Muscle layer of duodenum (tissue), 2 donors: ENCODE results near the gene NSUN5.
A peak's percentile ranks its signal among the peaks of the same experiment; 100 is the strongest.
"Not testable (repeated sequence)": the region's sequence is repeated elsewhere in the genome, so short reads cannot be mapped to it uniquely, and the experiment has no call there.

ENCODE experiments used
- H3K27ac ChIP-seq: one replicate; pipeline ENCODE4 v1.7.0; 2013; ENCODE audit warnings: mild to moderate bottlenecking, low read length
- H3K27me3 ChIP-seq: one replicate; pipeline ENCODE4 v1.7.0; 2013; ENCODE audit warnings: low read depth, mild to moderate bottlenecking, control low read depth, low read length
- H3K36me3 ChIP-seq, 2 donors: one replicate each; pipeline ENCODE4 v1.7.0; 2013; ENCODE audit warnings: low read length in 2 of 2, control low read depth in 1 of 2, mild to moderate bottlenecking in 1 of 2; ENCODE audit not compliant: insufficient read depth in 2 of 2, control insufficient read depth in 1 of 2
- H3K4me1 ChIP-seq, 2 donors: one replicate each; pipeline ENCODE4 v1.7.0; 2013; ENCODE audit warnings: low read length in 2 of 2, mild to moderate bottlenecking in 2 of 2, control low read depth in 1 of 2, moderate library complexity in 1 of 2; ENCODE audit not compliant: insufficient read depth in 2 of 2, control insufficient read depth in 1 of 2
- H3K4me3 ChIP-seq, 2 donors: one replicate each; pipeline ENCODE4 v1.7.0; 2013; ENCODE audit warnings: low read length in 2 of 2, low read depth in 1 of 2, mild to moderate bottlenecking in 1 of 2
- H3K9me3 ChIP-seq, 2 donors: one replicate each; pipeline ENCODE4 v1.7.0; 2013; ENCODE audit warnings: low read length in 2 of 2, control low read depth in 1 of 2, mild to moderate bottlenecking in 1 of 2; ENCODE audit not compliant: control insufficient read depth in 1 of 2
- donor health status: healthy.

NSUN5 gene

GRCh38 chr7:73307436-73307835, 1.2 kb downstream of the NSUN5 start:
- Histone ChIP-seq H3K27ac (peak overlapping the region; percentile 31), H3K36me3 (peaks cover 7 to 31% of the 10 kb centered on the region in 2 donors), H3K4me3 (peak overlapping the region; percentile 70 to 87), H3K4me1 (peaks cover 0 to 3% of the 10 kb centered on the region in 2 donors), H3K27me3 (no peaks in the 10 kb centered on the region), H3K9me3 (no peaks in the 10 kb centered on the region)

- not testable (repeated sequence) for H3K4me3 ChIP-seq, H3K27me3 ChIP-seq, H3K27ac ChIP-seq
These were observed 3.8 kb downstream of the NSUN5 start for GRCh38 chr7:73304612-73305387.

DNA sequence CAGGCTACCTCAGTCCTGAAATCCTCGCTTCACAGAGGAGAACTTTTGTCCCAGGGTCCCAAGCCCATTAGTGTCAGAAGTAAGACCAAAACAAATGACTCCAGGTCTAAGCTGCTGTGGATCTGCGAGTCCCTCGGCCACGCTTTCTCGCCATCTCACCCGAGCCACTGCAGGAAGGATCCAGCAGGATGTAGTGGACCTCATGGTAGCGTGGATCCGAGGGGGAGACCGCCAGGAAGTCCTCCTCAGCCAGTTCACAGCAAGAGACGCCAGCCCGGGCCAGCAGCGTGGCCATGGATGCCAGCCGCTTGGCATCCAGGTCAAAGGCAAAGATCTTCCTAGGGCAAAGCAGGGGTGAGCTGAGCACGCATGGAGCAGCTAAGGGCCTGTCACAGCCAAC, 4.6 kb downstream of the NSUN5 start:
- Histone ChIP-seq H3K36me3 (peaks cover 7 to 31% of the 10 kb centered on the region in 2 donors), H3K9me3 (no peaks in the 10 kb centered on the region), H3K4me3 (no peak overlapping the region), H3K27me3 (no peaks in the 10 kb centered on the region), H3K27ac (no peak overlapping the region), H3K4me1 (peaks cover 0 to 3% of the 10 kb centered on the region in 2 donors)

More at GRCh38 chr7:73304612-73305387, 3.8 kb downstream of the NSUN5 start:
- H3K4me1 ChIP-seq, H3K9me3 ChIP-seq: not testable (repeated sequence)
- H3K36me3 ChIP-seq: peaks cover 7 to 31% of the 10 kb centered on the region in 2 donors

DNA sequence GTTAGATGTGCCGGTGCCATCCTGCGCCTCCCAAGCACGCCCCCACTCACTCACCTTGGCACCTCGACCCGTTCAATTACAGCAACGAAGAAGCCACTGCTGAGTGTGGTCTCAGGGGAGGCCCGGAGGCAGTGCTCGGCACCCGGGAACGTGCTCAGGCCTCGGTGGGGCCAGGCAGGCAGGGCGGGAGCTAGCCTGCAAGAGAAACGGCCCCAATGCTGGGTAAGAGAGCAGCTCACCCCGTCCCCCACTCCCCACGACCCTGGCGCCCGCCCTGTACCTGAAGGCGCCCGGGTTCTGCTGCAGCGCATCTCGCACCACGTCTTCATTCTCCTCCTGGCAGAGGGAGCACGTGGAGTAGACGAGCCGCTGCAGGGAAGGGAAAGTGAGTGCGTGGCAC, 5.1 kb downstream of the NSUN5 start:
- Histone ChIP-seq H3K9me3 (no peaks in the 10 kb centered on the region), H3K4me3 (no peak overlapping the region), H3K36me3 (peaks cover 7 to 31% of the 10 kb centered on the region in 2 donors), H3K27ac (no peak overlapping the region), H3K27me3 (no peaks in the 10 kb centered on the region), H3K4me1 (peaks cover 0 to 3% of the 10 kb centered on the region in 2 donors)

DNA sequence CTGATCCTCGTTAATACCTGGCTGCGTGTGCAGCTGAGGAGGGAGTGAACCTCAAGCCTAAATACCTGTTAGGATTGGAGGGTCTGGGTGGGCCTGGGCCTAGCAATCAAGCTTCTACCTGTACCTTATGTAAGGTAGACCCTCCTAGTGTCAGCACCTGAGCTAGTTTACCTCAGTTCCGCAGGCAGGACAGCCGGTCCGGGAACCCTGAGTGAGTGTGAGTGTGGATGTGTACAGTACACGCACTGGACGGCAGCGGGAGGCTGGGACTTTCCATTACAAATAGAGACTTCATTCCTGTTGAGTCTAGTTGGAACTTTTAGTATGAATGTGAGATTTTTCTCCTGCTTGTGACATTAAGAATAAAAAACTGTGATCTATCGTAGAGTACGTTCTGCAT, 5.8 kb downstream of the NSUN5 start:
- peaks cover 7 to 31% of the 10 kb centered on the region in 2 donors for H3K36me3 ChIP-seq
- H3K27ac ChIP-seq, H3K27me3 ChIP-seq, H3K4me1 ChIP-seq, H3K4me3 ChIP-seq, H3K9me3 ChIP-seq: not testable (repeated sequence)

- H3K27me3 ChIP-seq, H3K9me3 ChIP-seq, H3K27ac ChIP-seq, H3K4me3 ChIP-seq, H3K4me1 ChIP-seq: not testable (repeated sequence)
- peaks cover 4 to 28% of the 10 kb centered on the region in 2 donors for H3K36me3 ChIP-seq
These were observed 7.5 kb downstream of the NSUN5 start for GRCh38 chr7:73301108-73301507.

- not testable (repeated sequence) for H3K4me1 ChIP-seq, H3K9me3 ChIP-seq, H3K4me3 ChIP-seq, H3K27ac ChIP-seq, H3K27me3 ChIP-seq
- H3K36me3 ChIP-seq: peaks cover 0 to 20% of the 10 kb centered on the region in 2 donors
These were observed 8.8 kb downstream of the NSUN5 start for GRCh38 chr7:73299812-73300211.

- not testable (repeated sequence) for H3K27ac ChIP-seq, H3K4me1 ChIP-seq, H3K27me3 ChIP-seq, H3K4me3 ChIP-seq, H3K36me3 ChIP-seq, H3K9me3 ChIP-seq
These were observed 10.9 kb downstream of the NSUN5 start for GRCh38 chr7:73297706-73298105.

GRCh38 chr7:73297235-73297634, 11.4 kb downstream of the NSUN5 start:
- H3K27ac ChIP-seq, H3K4me3 ChIP-seq, H3K9me3 ChIP-seq, H3K27me3 ChIP-seq, H3K4me1 ChIP-seq, H3K36me3 ChIP-seq: not testable (repeated sequence)

DNA sequence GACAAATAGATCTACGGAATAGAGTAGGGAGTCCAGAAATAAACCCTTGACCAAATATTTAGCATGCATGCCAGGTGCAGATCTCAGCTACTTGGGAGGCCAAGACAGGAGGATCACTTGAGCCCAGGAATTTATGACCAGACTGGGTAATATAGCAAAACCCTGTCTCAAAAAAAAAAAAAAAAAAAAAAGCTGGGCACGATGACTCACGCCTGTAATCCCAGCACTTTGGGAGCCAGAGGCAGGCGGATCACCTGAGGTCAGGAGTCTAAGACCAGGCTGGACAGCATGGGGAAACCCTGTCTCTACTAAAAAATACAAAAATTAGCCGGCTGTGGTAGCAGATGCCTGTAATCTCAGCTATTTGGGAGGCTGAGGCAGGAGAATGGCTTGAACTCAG, 31.4 kb downstream of the NSUN5 start:
- H3K27ac ChIP-seq, H3K9me3 ChIP-seq, H3K4me3 ChIP-seq, H3K27me3 ChIP-seq, H3K4me1 ChIP-seq, H3K36me3 ChIP-seq: not testable (repeated sequence)

GRCh38 chr7:73267813-73268212, 40.8 kb downstream of the NSUN5 start:
- not testable (repeated sequence) for H3K9me3 ChIP-seq, H3K4me1 ChIP-seq, H3K4me3 ChIP-seq, H3K36me3 ChIP-seq, H3K27me3 ChIP-seq, H3K27ac ChIP-seq

GRCh38 chr7:73266719-73267368, 41.8 kb downstream of the NSUN5 start:
- not testable (repeated sequence) for H3K4me3 ChIP-seq, H3K27ac ChIP-seq, H3K36me3 ChIP-seq, H3K4me1 ChIP-seq, H3K9me3 ChIP-seq, H3K27me3 ChIP-seq
